Endothelial cell of hepatic sinusoid (primary cell): ENCODE results near the gene NINJ2.

Experiments
- in situ Hi-C: cut with HindIII; loops from 2 replicates; pipeline ENCODE4 v1.10.0; 2017; ENCODE audit warnings: low sequenced_read_pairs

Gene NINJ2

GRCh38 chr12:559208-559905 lies 103.9 kb downstream of the NINJ2 start:
- in situ Hi-C loops, result no loop called here

DNA sequence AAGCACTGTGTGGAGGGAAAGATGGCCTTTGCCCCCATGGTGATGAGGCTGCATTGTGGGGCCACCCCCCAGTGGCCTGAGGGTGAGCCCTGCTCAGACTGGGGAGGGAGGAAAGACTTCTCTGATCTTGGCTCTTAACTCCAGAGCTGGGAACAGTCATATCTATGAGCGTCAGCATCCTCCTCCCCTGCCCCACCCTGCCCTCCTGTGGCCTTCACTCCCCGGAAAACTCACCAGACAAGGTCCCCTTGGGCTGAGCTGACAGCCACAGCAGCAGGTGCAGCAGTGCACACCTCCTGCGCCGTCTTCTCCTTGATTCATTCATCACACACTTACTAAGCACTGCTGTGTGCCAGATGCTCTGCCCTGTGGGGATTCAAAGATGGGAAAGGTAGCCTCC lies 104.7 kb downstream of the NINJ2 start:
- in situ Hi-C loops, result no loop called here

GRCh38 chr12:556498-556897 lies 106.7 kb downstream of the NINJ2 start:
- in situ Hi-C loops, result no loop called here

- in situ Hi-C loops, result no loop called here
These were observed 109.3 kb downstream of the NINJ2 start for GRCh38 chr12:554001-554285.

GRCh38 chr12:553216-554000 lies 109.8 kb downstream of the NINJ2 start:
- in situ Hi-C loops, result no loop called here

DNA sequence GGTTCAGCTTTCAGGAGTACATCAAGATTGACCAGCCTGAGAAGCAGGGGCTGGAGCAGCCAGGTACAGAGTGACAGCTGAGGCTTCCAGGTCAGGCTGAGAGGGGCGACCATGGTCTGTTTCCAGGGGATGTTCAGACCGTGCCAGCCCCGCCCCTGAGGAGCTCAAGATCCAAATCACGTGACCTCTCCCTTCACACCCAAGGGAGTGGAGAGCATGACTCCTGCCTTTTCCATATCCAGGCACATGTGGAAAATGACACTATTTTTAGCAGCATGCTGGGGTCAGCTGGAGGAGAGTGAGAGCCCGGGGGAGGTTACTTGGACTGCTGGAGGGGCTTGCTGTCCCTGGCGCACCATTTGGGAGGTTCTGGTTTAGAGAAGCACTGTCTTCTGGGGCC lies 110.8 kb downstream of the NINJ2 start:
- in situ Hi-C loops, result no loop called here

DNA sequence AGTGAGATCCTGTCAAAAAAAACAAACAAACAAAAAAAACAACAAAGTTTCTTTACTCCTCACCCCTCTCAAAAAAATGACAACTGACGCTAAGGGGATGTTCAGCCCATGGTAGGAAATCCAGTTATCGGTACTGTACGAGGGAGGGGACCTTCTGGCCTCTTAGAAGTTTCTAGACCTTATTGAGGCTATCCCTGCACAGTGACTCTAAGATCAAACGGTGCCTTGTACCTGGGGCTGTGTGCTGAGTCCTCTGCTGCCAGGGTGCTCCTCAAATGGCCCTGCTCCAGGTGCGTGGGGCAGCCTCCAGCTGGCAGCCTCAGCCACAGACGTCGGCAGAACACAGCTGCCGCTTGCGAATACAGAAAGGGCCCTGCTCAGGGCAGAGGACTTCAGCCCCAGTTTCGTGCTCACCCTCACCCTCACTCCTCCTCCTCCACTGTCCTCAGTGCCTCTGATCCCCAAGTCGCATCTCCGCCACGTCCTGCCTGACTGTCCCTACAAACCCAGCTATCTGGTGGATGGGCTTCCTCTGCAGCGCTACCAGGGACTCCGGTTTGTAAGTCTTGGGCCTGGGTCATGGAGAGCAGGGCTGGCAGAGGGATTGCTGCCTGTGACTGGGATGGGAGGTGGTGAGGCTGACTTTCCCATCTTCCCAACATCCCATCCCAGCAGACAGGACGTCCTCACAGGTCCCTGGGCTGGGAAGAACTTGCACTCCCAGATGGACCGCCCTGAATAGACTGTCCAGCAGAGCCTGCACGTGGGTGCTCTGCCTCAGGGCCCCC lies 112.6 kb downstream of the NINJ2 start:
- in situ Hi-C loops, result no loop called here

DNA sequence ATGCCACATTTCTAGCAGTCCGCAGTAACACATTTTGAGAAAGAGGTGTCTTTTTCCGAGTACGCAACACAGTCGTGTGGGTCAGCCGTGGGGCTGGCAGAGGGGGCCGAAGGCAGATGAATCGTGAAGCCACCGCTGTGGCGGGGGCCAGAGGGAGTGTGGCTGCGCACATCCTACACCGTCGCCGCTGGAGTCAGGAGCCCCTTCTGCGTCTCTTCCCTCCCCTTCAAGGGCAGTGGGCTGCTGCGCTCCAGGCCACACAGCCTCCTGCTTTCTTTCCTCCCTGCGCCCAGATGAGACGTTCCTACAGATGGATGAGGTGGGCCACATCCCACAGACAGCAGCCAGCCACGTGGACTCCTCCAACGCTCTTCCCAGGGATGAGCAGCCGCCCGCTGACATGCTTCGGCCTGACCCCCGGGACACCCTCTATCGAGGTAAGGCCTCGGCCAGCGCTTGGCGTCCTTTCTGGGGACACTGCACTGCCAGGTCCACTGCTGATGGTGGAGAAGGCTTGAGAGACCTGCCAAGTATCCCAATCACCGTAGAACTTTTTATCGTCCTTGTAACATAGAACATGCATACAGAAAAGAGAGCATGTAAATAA lies 113.7 kb downstream of the NINJ2 start:
- in situ Hi-C loops, result no loop called here

GRCh38 chr12:547883-548470 lies 115.3 kb downstream of the NINJ2 start:
- in situ Hi-C loops, result no loop called here

DNA sequence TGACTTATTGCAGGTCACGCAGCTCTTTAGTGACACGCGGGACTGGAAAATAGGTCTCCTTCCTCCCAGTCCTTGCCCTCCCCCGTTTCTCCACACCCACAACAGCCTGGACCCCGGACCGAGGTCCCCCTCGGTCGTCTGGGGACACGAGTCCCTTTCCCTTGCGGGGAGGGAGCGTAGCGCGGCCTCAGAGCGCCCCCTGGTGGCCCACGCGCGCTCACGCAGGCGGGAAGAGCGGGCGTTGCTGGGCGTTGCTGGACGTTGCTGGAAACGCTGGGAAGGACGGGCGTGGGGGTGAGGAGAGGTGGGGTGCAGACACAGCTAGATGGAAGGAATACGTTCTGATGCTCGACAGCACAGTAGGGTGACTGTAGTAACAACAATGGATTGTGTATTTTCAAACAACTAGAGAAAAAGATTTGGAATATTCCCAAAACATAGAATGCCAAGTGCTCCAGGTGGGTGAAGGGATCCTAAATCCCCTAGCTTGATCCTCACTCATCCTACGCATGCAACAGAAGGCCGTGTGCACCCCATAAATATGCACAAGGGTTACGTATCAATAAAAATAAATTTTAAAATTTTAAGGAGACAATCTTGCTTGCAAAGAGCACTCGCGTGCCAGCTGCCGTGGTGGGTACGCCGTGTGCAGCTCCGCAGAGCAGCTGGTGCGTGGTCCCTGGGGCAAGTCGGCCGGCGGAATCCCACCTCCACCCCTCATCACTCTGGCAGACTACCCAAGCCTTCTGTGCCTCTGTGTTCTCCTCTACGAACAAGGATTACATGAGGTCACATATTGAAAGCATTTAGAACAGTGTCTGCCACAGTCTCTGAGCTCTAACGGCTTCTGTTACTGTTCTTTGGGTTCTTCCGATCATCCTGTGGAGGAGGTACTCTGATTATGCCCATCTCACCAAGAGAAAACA lies 116.1 kb downstream of the NINJ2 start:
- in situ Hi-C loops, result no loop called here

DNA sequence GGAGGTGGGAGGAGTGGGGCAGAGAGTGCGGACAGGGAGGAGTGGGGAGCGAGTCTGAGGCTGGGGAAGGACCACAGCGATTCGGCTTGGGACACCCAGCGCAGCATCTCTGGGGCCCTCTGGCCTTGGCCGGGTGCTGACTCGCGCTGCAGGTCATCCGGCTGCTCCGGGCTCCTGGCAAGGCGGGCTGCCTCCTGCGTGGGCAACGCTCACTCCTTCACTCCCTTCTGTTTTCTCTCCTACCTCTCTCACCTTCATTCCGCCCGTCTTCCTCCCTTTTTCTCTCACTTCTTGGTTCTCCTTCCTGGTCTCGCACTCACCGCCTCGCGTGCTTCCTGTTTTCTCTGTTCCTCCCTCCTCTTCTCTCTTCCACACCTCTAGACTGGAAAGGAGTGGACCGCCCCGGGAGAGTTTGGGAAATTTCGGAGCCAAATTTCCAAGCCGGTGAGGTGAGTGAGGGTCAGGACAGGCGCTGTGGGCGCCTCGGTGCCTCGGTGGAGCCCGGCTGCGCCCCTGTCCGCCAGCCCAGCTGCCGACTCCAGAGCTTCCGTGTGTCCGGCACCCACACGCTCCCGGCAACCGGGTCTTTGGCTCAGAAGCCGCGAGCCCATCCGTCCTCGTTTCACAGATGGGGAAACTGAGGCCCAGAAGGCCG lies 116.9 kb downstream of the NINJ2 start:
- in situ Hi-C loops, result no loop called here

GRCh38 chr12:545835-546234 lies 117.4 kb downstream of the NINJ2 start:
- in situ Hi-C loops, result no loop called here

GRCh38 chr12:544941-545635 lies 118.2 kb downstream of the NINJ2 start:
- in situ Hi-C loops, result loop anchor here (5.0 kb wide), 1 partner anchor 68 kb away; no protein-coding TSS in a partner anchor

- in situ Hi-C loops, result loop anchor here (5.0 kb wide), 1 partner anchor 67 kb away; no protein-coding TSS in a partner anchor
These were observed 119.1 kb downstream of the NINJ2 start for GRCh38 chr12:544142-544541.

DNA sequence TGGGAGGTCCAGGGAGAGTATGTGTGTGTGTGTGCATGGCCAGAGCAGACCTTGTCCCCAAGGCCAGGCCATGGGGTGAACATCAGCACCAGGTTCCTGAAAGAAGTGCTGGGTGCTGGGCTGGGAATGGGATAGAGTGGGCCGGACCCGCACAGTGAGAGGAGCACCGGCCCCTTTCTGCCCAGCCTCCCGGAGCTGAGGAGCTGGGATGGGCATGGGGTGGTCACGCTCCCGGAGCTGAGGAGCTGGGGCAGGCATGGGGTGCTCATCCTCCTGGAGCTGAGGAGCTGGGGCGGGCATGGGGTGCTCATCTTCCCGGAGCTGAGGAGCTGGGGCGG lies 120.2 kb downstream of the NINJ2 start:
- in situ Hi-C loops, result loop anchor here (5.0 kb wide), 1 partner anchor 66 kb away; no protein-coding TSS in a partner anchor

DNA sequence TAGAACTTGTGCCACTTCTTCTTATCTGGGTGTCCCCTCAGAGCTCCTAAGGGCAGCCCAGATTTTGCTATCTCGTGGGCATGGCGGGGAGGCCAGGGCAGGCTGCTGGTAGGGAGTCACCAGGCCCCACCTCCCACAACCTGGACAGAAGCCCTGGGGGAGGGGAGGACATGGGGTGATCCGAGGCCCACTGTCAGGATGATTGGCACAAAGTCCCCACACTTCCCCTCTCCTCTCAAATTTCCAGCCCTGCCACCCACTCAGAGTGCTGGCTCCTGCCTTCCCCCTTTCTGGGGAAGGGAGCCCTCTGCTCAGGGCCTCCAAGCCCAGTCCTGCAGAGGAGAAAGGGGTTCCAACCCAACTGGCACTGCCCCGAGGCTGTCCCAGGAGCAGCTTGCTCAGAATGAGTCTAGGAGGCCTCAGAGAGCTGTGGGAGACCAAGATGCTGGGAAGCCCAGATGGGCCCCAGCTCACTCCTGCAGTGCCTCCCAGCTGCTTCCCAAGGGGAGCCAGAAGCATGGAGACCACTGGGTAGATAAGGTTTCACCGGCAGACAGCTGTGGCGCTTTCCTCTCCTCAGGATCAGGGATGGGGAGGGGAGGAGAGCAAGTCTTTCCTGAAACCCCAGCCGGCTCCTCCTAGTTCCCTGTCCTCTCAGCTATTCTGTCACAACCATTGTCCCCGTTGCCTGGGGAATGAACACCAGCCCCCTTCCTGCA lies 120.7 kb downstream of the NINJ2 start:
- in situ Hi-C loops, result loop anchor here (5.0 kb wide), 1 partner anchor 65 kb away; no protein-coding TSS in a partner anchor

- in situ Hi-C loops, result loop anchor here (5.0 kb wide), 1 partner anchor 64 kb away; no protein-coding TSS in a partner anchor
These were observed 121.4 kb downstream of the NINJ2 start for GRCh38 chr12:541676-542324.
